H1 (cell line): ENCODE results near the gene GJB3. TPM values are rescaled to one million over a fixed set of nuclear protein-coding genes. Genes with fewer than 3 reads are reported as not detected.

ENCODE experiments used
- CTCF ChIA-PET: fragments of 300-600 bp; sonication (Branson Sonifier 250); formaldehyde crosslinking; loops from one replicate; lab custom pipeline; 2021; ENCODE audit not compliant: partially characterized antibody; lab: Charles Lee
- POLR2A ChIA-PET: fragments of 300-600 bp; sonication (Branson Sonifier 250); formaldehyde crosslinking; loops from one replicate; lab custom pipeline; 2021; ENCODE audit warnings: inconsistent platforms; ENCODE audit not compliant: partially characterized antibody; lab: Charles Lee
- DNase-seq, 2 experiments: peaks; one replicate each; pipeline versions ENCODE4 v3.0.0 to v3.0.0-alpha.2; 2010 to 2022; ENCODE audit warnings: low spot score in 2 of 2, low read depth in 1 of 2, mixed read lengths in 1 of 2
- FAIRE-seq: peaks from 2 replicates; lab custom pipeline; 2011; peaks lifted over from hg19 to GRCh38; lab: Jason Lieb, UNC
- H2AFZ ChIP-seq: 2 replicates; pipeline ENCODE4 v1.8.1; 2012; ENCODE audit warnings: low read length, inconsistent platforms
- H2AK5ac ChIP-seq: 2 replicates; pipeline ENCODE4 v1.6.1; 2013; ENCODE audit warnings: low read depth, low read length
- H2BK120ac ChIP-seq: replicated peaks from 2 replicates; pipeline ENCODE3; 2013; ENCODE audit warnings: low read depth, low read length, inconsistent platforms
- H2BK12ac ChIP-seq: 2 replicates; pipeline ENCODE4 v1.6.1; 2013; ENCODE audit warnings: low read depth, low read length
- H2BK15ac ChIP-seq: 2 replicates; pipeline ENCODE4 v1.6.1; 2013; ENCODE audit warnings: low read length
- H2BK20ac ChIP-seq: 2 replicates; pipeline ENCODE4 v1.6.1; 2013; ENCODE audit warnings: low read length
- H2BK5ac ChIP-seq: 2 replicates; pipeline ENCODE4 v1.6.1; 2013; ENCODE audit warnings: low read depth, low read length
- H3K14ac ChIP-seq: 2 replicates; pipeline ENCODE4 v1.6.1; 2013; ENCODE audit warnings: inconsistent platforms; ENCODE audit not compliant: insufficient read length
- H3K18ac ChIP-seq: 2 replicates; pipeline ENCODE4 v1.6.1; 2013; ENCODE audit warnings: low read length; ENCODE audit errors: extremely low read depth
- H3K23ac ChIP-seq: 2 replicates; pipeline ENCODE4 v1.6.1; 2013; ENCODE audit warnings: inconsistent platforms; ENCODE audit not compliant: insufficient read length
- H3K23me2 ChIP-seq: 2 replicates; pipeline ENCODE4 v1.6.1; 2013; ENCODE audit warnings: low read depth, low read length
- H3K27ac ChIP-seq: 2 replicates; pipeline ENCODE4 v1.6.1; 2011; ENCODE audit warnings: low read depth, low read length, inconsistent platforms
- H3K27me3 ChIP-seq, 4 experiments: replicated peaks in 1 of 4; 1 replicate in 1 of 4; 2 replicates in 3 of 4; pipeline versions ENCODE4 v1.6.1 to v1.8.1; 2011 to 2013; ENCODE audit warnings: low read length in 3 of 4, mild to moderate bottlenecking in 3 of 4, inconsistent platforms in 2 of 4, mixed read lengths in 2 of 4, moderate library complexity in 1 of 4; ENCODE audit not compliant: control insufficient read depth in 3 of 4, insufficient read depth in 3 of 4; ENCODE audit errors: extremely low read depth in 1 of 4
- H3K36me3 ChIP-seq, 4 experiments: 2 replicates each; pipeline versions ENCODE4 v1.6.1 to v1.8.1; 2011 to 2013; ENCODE audit warnings: mild to moderate bottlenecking in 4 of 4, low read length in 3 of 4, moderate library complexity in 2 of 4, control low read depth in 1 of 4, inconsistent platforms in 1 of 4; ENCODE audit not compliant: insufficient read depth in 4 of 4, control insufficient read depth in 2 of 4
- H3K4ac ChIP-seq: replicated peaks from 2 replicates; pipeline ENCODE3; 2013; ENCODE audit warnings: low read length, low read depth, mixed read lengths, inconsistent platforms; ENCODE audit not compliant: insufficient read length
- H3K4me1 ChIP-seq, 4 experiments: replicated peaks in 1 of 4; 1 replicate in 1 of 4; 2 replicates in 3 of 4; pipeline versions ENCODE4 v1.6.1 to v1.8.1; 2011 to 2013; ENCODE audit warnings: low read length in 3 of 4, inconsistent platforms in 2 of 4, mixed read lengths in 1 of 4; ENCODE audit not compliant: insufficient read depth in 4 of 4, control insufficient read depth in 3 of 4
- H3K4me2 ChIP-seq, 2 experiments: 2 replicates each; pipeline versions ENCODE4 v1.6.1 to v1.8.1; 2011 to 2013; ENCODE audit warnings: low read depth in 2 of 2, low read length in 2 of 2, control low read depth in 1 of 2, inconsistent platforms in 1 of 2, mild to moderate bottlenecking in 1 of 2; ENCODE audit not compliant: insufficient read depth in 1 of 2
- H3K4me3 ChIP-seq, 4 experiments: fragments of 200-600, 300-600 bp in 1 of 4; sonication (generic), shearing (Covaris generic), sonication (Bioruptor Twin) in 1 of 4; 2 replicates each; pipeline versions ENCODE4 v1.5.1 to v1.8.1; 2011 to 2016; ENCODE audit warnings: low read length in 4 of 4, low read depth in 3 of 4, control low read depth in 2 of 4, inconsistent platforms in 2 of 4, mild to moderate bottlenecking in 2 of 4, mixed read lengths in 1 of 4, moderate library complexity in 1 of 4; ENCODE audit not compliant: insufficient read depth in 2 of 4; ENCODE audit errors: extremely low read depth in 1 of 4
- H3K56ac ChIP-seq: replicated peaks from 2 replicates; pipeline ENCODE3; 2013; ENCODE audit warnings: low read depth, mild to moderate bottlenecking, mixed read lengths, low read length, inconsistent platforms; ENCODE audit not compliant: insufficient read length
- H3K79me1 ChIP-seq: 2 replicates; pipeline ENCODE4 v1.6.1; 2013; ENCODE audit warnings: low read depth, low read length, control low read depth
- H3K79me2 ChIP-seq, 2 experiments: 2 replicates each; pipeline versions ENCODE4 v1.6.1 to v1.8.1; 2012 to 2013; ENCODE audit warnings: low read length in 2 of 2, mild to moderate bottlenecking in 2 of 2, inconsistent platforms in 1 of 2; ENCODE audit not compliant: insufficient read depth in 2 of 2, control insufficient read depth in 1 of 2
- H3K9ac ChIP-seq, 4 experiments: replicated peaks in 1 of 4; 1 replicate in 1 of 4; 2 replicates in 3 of 4; pipeline versions ENCODE4 v1.6.1 to v1.8.1; 2011 to 2013; ENCODE audit warnings: low read depth in 3 of 4, low read length in 3 of 4, control low read depth in 2 of 4, mild to moderate bottlenecking in 2 of 4, moderate library complexity in 2 of 4, inconsistent platforms in 1 of 4; ENCODE audit errors: extremely low read depth in 1 of 4
- H3K9me3 ChIP-seq, 2 experiments: 2 replicates each; pipeline versions ENCODE4 v1.6.1 to v1.8.1; 2012 to 2013; ENCODE audit warnings: mild to moderate bottlenecking in 2 of 2, moderate library complexity in 2 of 2, control low read depth in 1 of 2, inconsistent platforms in 1 of 2, low read depth in 1 of 2, low read length in 1 of 2, mixed read lengths in 1 of 2; ENCODE audit not compliant: insufficient read depth in 2 of 2
- H4K20me1 ChIP-seq, 2 experiments: replicated peaks in 1 of 2; 2 replicates each; pipeline versions ENCODE3 to v1.8.1; 2011 to 2013; ENCODE audit warnings: inconsistent platforms in 2 of 2, low read length in 2 of 2, mild to moderate bottlenecking in 1 of 2; ENCODE audit not compliant: insufficient read depth in 2 of 2, control insufficient read depth in 1 of 2
- H4K5ac ChIP-seq: 2 replicates; pipeline ENCODE4 v1.6.1; 2013; ENCODE audit warnings: low read length, low read depth, mixed read lengths, inconsistent platforms; ENCODE audit not compliant: insufficient read length
- H4K8ac ChIP-seq: 2 replicates; pipeline ENCODE4 v1.8.0; 2013; ENCODE audit warnings: mild to moderate bottlenecking, moderate library complexity, low read length, inconsistent platforms; ENCODE audit not compliant: insufficient read depth; ENCODE audit errors: extremely low read depth
- H4K91ac ChIP-seq: replicated peaks from 2 replicates; pipeline ENCODE3; 2013; ENCODE audit warnings: low read length, mixed read lengths, inconsistent platforms; ENCODE audit not compliant: insufficient read length
- CTBP2 ChIP-seq: IDR thresholded peaks from 2 replicates; pipeline ENCODE4 v1.7.0; 2011; ENCODE audit warnings: borderline replicate concordance, mild to moderate bottlenecking, moderate library complexity, mixed read lengths, low read length; ENCODE audit not compliant: insufficient read depth, insufficient read length
- EGR1 ChIP-seq: IDR thresholded peaks from 2 replicates; pipeline ENCODE4 v1.6.1; 2011; ENCODE audit warnings: low read depth, low read length, borderline replicate concordance
- KDM1A ChIP-seq: fragments of 200-600, 300-600 bp; sonication (generic); IDR thresholded peaks from 2 replicates; pipeline ENCODE4 v1.7.1; 2016; ENCODE audit warnings: mild to moderate bottlenecking, low read length, borderline replicate concordance
- KDM5A ChIP-seq: fragments of 200-600 bp; IDR thresholded peaks from 2 replicates; pipeline ENCODE4 v1.7.1; 2012; ENCODE audit warnings: mild to moderate bottlenecking, low read length, inconsistent platforms, mixed read lengths
- RBBP5 ChIP-seq: IDR thresholded peaks from 2 replicates; pipeline ENCODE4 v1.7.1; 2012; ENCODE audit warnings: low read depth, mild to moderate bottlenecking, inconsistent platforms, low read length, moderate library complexity, borderline replicate concordance
- SAP30 ChIP-seq: fragments of 300-600 bp; sonication (generic); IDR thresholded peaks from 2 replicates; pipeline ENCODE4 v1.7.1; 2012; ENCODE audit warnings: low read length, moderate library complexity, mild to moderate bottlenecking, inconsistent platforms; ENCODE audit not compliant: insufficient read depth, insufficient replicate concordance
- SIN3A ChIP-seq, 2 experiments: IDR thresholded peaks in 1 of 2; conservative IDR thresholded peaks in 1 of 2; 2 replicates each; pipeline ENCODE4 v1.6.1; 2011 to 2012; ENCODE audit warnings: low read length in 2 of 2, improper control_type of control experiment in 1 of 2, low read depth in 1 of 2, mild to moderate bottlenecking in 1 of 2
- SP1 ChIP-seq: IDR thresholded peaks from 2 replicates; pipeline ENCODE4 v1.6.1; 2011; ENCODE audit warnings: low read depth, low read length
- SP2 ChIP-seq: IDR thresholded peaks from 2 replicates; pipeline ENCODE4 v1.6.1; 2012; ENCODE audit warnings: mild to moderate bottlenecking, low read length, inconsistent platforms
- TAF7 ChIP-seq: optimal IDR thresholded peaks from 2 replicates; pipeline ENCODE3; 2011; ENCODE audit warnings: low read depth, mild to moderate bottlenecking, inconsistent platforms, low read length, moderate library complexity, borderline replicate concordance
- WGBS, 2 experiments: shearing (Covaris generic) in 1 of 2; methylation state at CpG; one replicate each; pipeline versions ENCODE4 v1.1.6 to v1.1.7; 2013 to 2015; ENCODE audit warnings: low lambda C conversion rate in 2 of 2, mixed read lengths in 2 of 2, inconsistent platforms in 1 of 2, low coverage in 1 of 2, missing lambda C conversion rate in 1 of 2; ENCODE audit not compliant: insufficient replicate concordance in 2 of 2, insufficient coverage in 1 of 2, insufficient read length in 1 of 2; ENCODE audit errors: extremely low coverage in 1 of 2, missing lambda C conversion rate in 1 of 2; 5-methylcytosine and 5-hydroxymethylcytosine counted together
- polyA plus RNA-seq, 7 experiments: library from polyadenylated mRNA; depleted of rRNA in 3 of 7; stranded (reverse) in 5 of 7; unstranded in 2 of 7; fragments of >200 nt in 5 of 7; fragments of 200-250 nt in 2 of 7; gene quantifications; 1 replicate in 5 of 7; 2 replicates in 1 of 7; 4 replicates in 1 of 7; pipeline versions ENCODE4 v1.2.1 to v1.2.3, GENCODE V29; 2011 to 2013; ENCODE audit warnings: missing spikeins in 2 of 7, mixed read lengths in 2 of 7
- total RNA-seq: library from RNA; stranded (reverse); fragmentation: NEBNext Ultra II Directional; extraction: Animal tissue kit (Norgen Biotek cat#: 25700); gene quantifications from 2 replicates; pipeline ENCODE4 v1.2.1, GENCODE V29; 2021

The GJB3 gene
- total and polyA plus RNA-seq, 2 of the 8 experiments (the other 6 are each of a cell fraction or from before 2014, with no cell fraction given), result 0.93 to 1.6 TPM

DNA sequence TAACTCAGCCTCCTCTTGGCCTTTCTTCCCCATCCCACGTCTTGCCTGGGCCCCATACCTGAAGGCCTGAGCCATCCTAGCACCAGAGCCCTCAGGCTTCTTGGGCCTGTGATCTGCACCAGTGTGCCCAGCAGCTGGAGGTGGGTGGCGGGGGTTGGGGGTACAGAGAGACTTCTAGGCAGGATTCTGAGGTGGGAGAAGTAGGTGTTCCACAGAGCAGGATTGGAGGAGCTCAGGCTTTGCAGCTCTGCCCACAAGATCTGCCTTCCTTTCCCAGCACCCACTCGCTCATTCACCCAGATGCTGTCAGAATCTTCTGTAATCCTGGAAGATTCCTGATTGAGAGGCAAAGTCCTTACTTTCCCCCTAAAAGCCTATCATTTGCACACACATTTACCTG lies 36.2 kb upstream of the GJB3 start:
- Histone ChIP-seq H3K9ac (no peak overlapping the region), H3K79me2 (no peaks in the 10 kb centered on the region), H3K27ac (no peak overlapping the region), H2BK15ac (no peak overlapping the region), H3K4me3 (no peak overlapping the region), H3K27me3 (peaks cover 0 to 13% (median 5%) of the 10 kb centered on the region in 4 experiments; a peak in 5 of 7 replicates), H2AK5ac (no peak overlapping the region), H4K5ac (no peak overlapping the region), H3K4me2 (no peak overlapping the region), H3K14ac (no peak overlapping the region), H3K36me3 (no peaks in the 10 kb centered on the region), H4K20me1 (no peaks in the 10 kb centered on the region), H4K91ac (no peak overlapping the region), H3K9me3 (no peaks in the 10 kb centered on the region), H2BK12ac (no peak overlapping the region), H3K4me1 (peaks cover 0 to 3% (median 1%) of the 10 kb centered on the region in 4 experiments), H2BK120ac (no peak overlapping the region)
- FAIRE-seq, result no peak
- CTCF ChIA-PET, result interaction anchor here (0.7 to 5.4 kb wide), 20 partner anchors 7 to 624 kb away, joined by 3 to 42 read pairs (median 5); partner anchors contain the start of genes GJB4 and GJB5
- 74% methylated on average over 3 of the region's 3 CpGs; no CpG with 5 or more reads in 1 of the 2 experiments for WGBS, 2 experiments
- TF ChIP-seq KDM1A (no peak), SP1 (no peak), KDM5A (no peak), EGR1 (no peak), SAP30 (no peak), TAF7 (no peak), SIN3A (conservative IDR thresholded peaks at IDR 0.05 in 1 of 2, IDR thresholded peaks at IDR 0.05 in 1 of 2; ENCODE audit: low read depth in 1 of 2, low read length in 2 of 2) (no peak), RBBP5 (no peak), SP2 (no peak), CTBP2 (no peak)
- TF ChIP-seq, all 59 proteins: peak for 0
- DNase-seq, result no peak
- Histone ChIP-seq H3K4ac (no peak overlapping the region), H3K56ac (no peak overlapping the region), H3K79me1 (no peaks in the 10 kb centered on the region), H3K18ac (no peak overlapping the region), H3K23ac (no peak overlapping the region), H3K23me2 (no peaks in the 10 kb centered on the region; the same call in 1 of the 2 replicates), H2BK20ac (no peak overlapping the region), H4K8ac (no peak overlapping the region), H2BK5ac (no peak overlapping the region), H2AFZ (no peak overlapping the region)
- POLR2A ChIA-PET, result interaction anchor here (1.1 to 1.7 kb wide), 2 partner anchors 12 to 18 kb away, joined by 3 read pairs; no protein-coding TSS in a partner anchor
